H1 (cell line): Measurements from ENCODE around the gene TMEM154. TPM values are rescaled to one million over a fixed set of nuclear protein-coding genes. Genes with fewer than 3 reads are reported as not detected.

Experiments
- CTCF ChIA-PET: fragments of 300-600 bp; sonication (Branson Sonifier 250); formaldehyde crosslinking; loops from one replicate; lab custom pipeline; 2021; ENCODE audit not compliant: partially characterized antibody; lab: Charles Lee
- POLR2A ChIA-PET: fragments of 300-600 bp; sonication (Branson Sonifier 250); formaldehyde crosslinking; loops from one replicate; lab custom pipeline; 2021; ENCODE audit warnings: inconsistent platforms; ENCODE audit not compliant: partially characterized antibody; lab: Charles Lee
- DNase-seq, 2 experiments: peaks; one replicate each; pipeline versions ENCODE4 v3.0.0 to v3.0.0-alpha.2; 2010 to 2022; ENCODE audit warnings: low spot score in 2 of 2, low read depth in 1 of 2, mixed read lengths in 1 of 2
- FAIRE-seq: peaks from 2 replicates; lab custom pipeline; 2011; peaks lifted over from hg19 to GRCh38; lab: Jason Lieb, UNC
- H2AFZ ChIP-seq: 2 replicates; pipeline ENCODE4 v1.8.1; 2012; ENCODE audit warnings: low read length, inconsistent platforms
- H2AK5ac ChIP-seq: 2 replicates; pipeline ENCODE4 v1.6.1; 2013; ENCODE audit warnings: low read depth, low read length
- H2BK120ac ChIP-seq: replicated peaks from 2 replicates; pipeline ENCODE3; 2013; ENCODE audit warnings: low read depth, low read length, inconsistent platforms
- H2BK12ac ChIP-seq: 2 replicates; pipeline ENCODE4 v1.6.1; 2013; ENCODE audit warnings: low read depth, low read length
- H2BK15ac ChIP-seq: 2 replicates; pipeline ENCODE4 v1.6.1; 2013; ENCODE audit warnings: low read length
- H2BK20ac ChIP-seq: 2 replicates; pipeline ENCODE4 v1.6.1; 2013; ENCODE audit warnings: low read length
- H2BK5ac ChIP-seq: 2 replicates; pipeline ENCODE4 v1.6.1; 2013; ENCODE audit warnings: low read depth, low read length
- H3K14ac ChIP-seq: 2 replicates; pipeline ENCODE4 v1.6.1; 2013; ENCODE audit warnings: inconsistent platforms; ENCODE audit not compliant: insufficient read length
- H3K18ac ChIP-seq: 2 replicates; pipeline ENCODE4 v1.6.1; 2013; ENCODE audit warnings: low read length; ENCODE audit errors: extremely low read depth
- H3K23ac ChIP-seq: 2 replicates; pipeline ENCODE4 v1.6.1; 2013; ENCODE audit warnings: inconsistent platforms; ENCODE audit not compliant: insufficient read length
- H3K23me2 ChIP-seq: 2 replicates; pipeline ENCODE4 v1.6.1; 2013; ENCODE audit warnings: low read depth, low read length
- H3K27ac ChIP-seq: 2 replicates; pipeline ENCODE4 v1.6.1; 2011; ENCODE audit warnings: low read depth, low read length, inconsistent platforms
- H3K27me3 ChIP-seq, 4 experiments: replicated peaks in 1 of 4; 1 replicate in 1 of 4; 2 replicates in 3 of 4; pipeline versions ENCODE4 v1.6.1 to v1.8.1; 2011 to 2013; ENCODE audit warnings: low read length in 3 of 4, mild to moderate bottlenecking in 3 of 4, inconsistent platforms in 2 of 4, mixed read lengths in 2 of 4, moderate library complexity in 1 of 4; ENCODE audit not compliant: control insufficient read depth in 3 of 4, insufficient read depth in 3 of 4; ENCODE audit errors: extremely low read depth in 1 of 4
- H3K36me3 ChIP-seq, 4 experiments: 2 replicates each; pipeline versions ENCODE4 v1.6.1 to v1.8.1; 2011 to 2013; ENCODE audit warnings: mild to moderate bottlenecking in 4 of 4, low read length in 3 of 4, moderate library complexity in 2 of 4, control low read depth in 1 of 4, inconsistent platforms in 1 of 4; ENCODE audit not compliant: insufficient read depth in 4 of 4, control insufficient read depth in 2 of 4
- H3K4ac ChIP-seq: replicated peaks from 2 replicates; pipeline ENCODE3; 2013; ENCODE audit warnings: low read length, low read depth, mixed read lengths, inconsistent platforms; ENCODE audit not compliant: insufficient read length
- H3K4me1 ChIP-seq, 4 experiments: replicated peaks in 1 of 4; 1 replicate in 1 of 4; 2 replicates in 3 of 4; pipeline versions ENCODE4 v1.6.1 to v1.8.1; 2011 to 2013; ENCODE audit warnings: low read length in 3 of 4, inconsistent platforms in 2 of 4, mixed read lengths in 1 of 4; ENCODE audit not compliant: insufficient read depth in 4 of 4, control insufficient read depth in 3 of 4
- H3K4me2 ChIP-seq, 2 experiments: 2 replicates each; pipeline versions ENCODE4 v1.6.1 to v1.8.1; 2011 to 2013; ENCODE audit warnings: low read depth in 2 of 2, low read length in 2 of 2, control low read depth in 1 of 2, inconsistent platforms in 1 of 2, mild to moderate bottlenecking in 1 of 2; ENCODE audit not compliant: insufficient read depth in 1 of 2
- H3K4me3 ChIP-seq, 4 experiments: fragments of 200-600, 300-600 bp in 1 of 4; sonication (generic), shearing (Covaris generic), sonication (Bioruptor Twin) in 1 of 4; 2 replicates each; pipeline versions ENCODE4 v1.5.1 to v1.8.1; 2011 to 2016; ENCODE audit warnings: low read length in 4 of 4, low read depth in 3 of 4, control low read depth in 2 of 4, inconsistent platforms in 2 of 4, mild to moderate bottlenecking in 2 of 4, mixed read lengths in 1 of 4, moderate library complexity in 1 of 4; ENCODE audit not compliant: insufficient read depth in 2 of 4; ENCODE audit errors: extremely low read depth in 1 of 4
- H3K56ac ChIP-seq: replicated peaks from 2 replicates; pipeline ENCODE3; 2013; ENCODE audit warnings: low read depth, mild to moderate bottlenecking, mixed read lengths, low read length, inconsistent platforms; ENCODE audit not compliant: insufficient read length
- H3K79me1 ChIP-seq: 2 replicates; pipeline ENCODE4 v1.6.1; 2013; ENCODE audit warnings: low read depth, low read length, control low read depth
- H3K79me2 ChIP-seq, 2 experiments: 2 replicates each; pipeline versions ENCODE4 v1.6.1 to v1.8.1; 2012 to 2013; ENCODE audit warnings: low read length in 2 of 2, mild to moderate bottlenecking in 2 of 2, inconsistent platforms in 1 of 2; ENCODE audit not compliant: insufficient read depth in 2 of 2, control insufficient read depth in 1 of 2
- H3K9ac ChIP-seq, 4 experiments: replicated peaks in 1 of 4; 1 replicate in 1 of 4; 2 replicates in 3 of 4; pipeline versions ENCODE4 v1.6.1 to v1.8.1; 2011 to 2013; ENCODE audit warnings: low read depth in 3 of 4, low read length in 3 of 4, control low read depth in 2 of 4, mild to moderate bottlenecking in 2 of 4, moderate library complexity in 2 of 4, inconsistent platforms in 1 of 4; ENCODE audit errors: extremely low read depth in 1 of 4
- H3K9me3 ChIP-seq, 2 experiments: 2 replicates each; pipeline versions ENCODE4 v1.6.1 to v1.8.1; 2012 to 2013; ENCODE audit warnings: mild to moderate bottlenecking in 2 of 2, moderate library complexity in 2 of 2, control low read depth in 1 of 2, inconsistent platforms in 1 of 2, low read depth in 1 of 2, low read length in 1 of 2, mixed read lengths in 1 of 2; ENCODE audit not compliant: insufficient read depth in 2 of 2
- H4K20me1 ChIP-seq, 2 experiments: replicated peaks in 1 of 2; 2 replicates each; pipeline versions ENCODE3 to v1.8.1; 2011 to 2013; ENCODE audit warnings: inconsistent platforms in 2 of 2, low read length in 2 of 2, mild to moderate bottlenecking in 1 of 2; ENCODE audit not compliant: insufficient read depth in 2 of 2, control insufficient read depth in 1 of 2
- H4K5ac ChIP-seq: 2 replicates; pipeline ENCODE4 v1.6.1; 2013; ENCODE audit warnings: low read length, low read depth, mixed read lengths, inconsistent platforms; ENCODE audit not compliant: insufficient read length
- H4K8ac ChIP-seq: 2 replicates; pipeline ENCODE4 v1.8.0; 2013; ENCODE audit warnings: mild to moderate bottlenecking, moderate library complexity, low read length, inconsistent platforms; ENCODE audit not compliant: insufficient read depth; ENCODE audit errors: extremely low read depth
- H4K91ac ChIP-seq: replicated peaks from 2 replicates; pipeline ENCODE3; 2013; ENCODE audit warnings: low read length, mixed read lengths, inconsistent platforms; ENCODE audit not compliant: insufficient read length
- CBX8 ChIP-seq: fragments of 300-800, 300-1000 bp; sonication (generic); IDR thresholded peaks from 2 replicates; pipeline ENCODE4 v1.7.1; 2016; ENCODE audit warnings: low read depth, low read length, borderline replicate concordance
- KDM5A ChIP-seq: fragments of 200-600 bp; IDR thresholded peaks from 2 replicates; pipeline ENCODE4 v1.7.1; 2012; ENCODE audit warnings: mild to moderate bottlenecking, low read length, inconsistent platforms, mixed read lengths
- PHF8 ChIP-seq: fragments of 200-600 bp; sonication (generic); conservative IDR thresholded peaks from 2 replicates; pipeline ENCODE4 v1.7.1; 2012; ENCODE audit warnings: low read depth, mild to moderate bottlenecking, inconsistent platforms, low read length, moderate library complexity
- POLR2A ChIP-seq, 2 experiments: IDR thresholded peaks; 1 replicate in 1 of 2; 2 replicates in 1 of 2; pipeline ENCODE4 v1.6.1; 2011; ENCODE audit warnings: low read depth in 2 of 2, low read length in 2 of 2, mild to moderate bottlenecking in 2 of 2; ENCODE audit errors: control extremely low read depth in 1 of 2
- RAD21 ChIP-seq, 2 experiments: IDR thresholded peaks in 1 of 2; conservative IDR thresholded peaks in 1 of 2; 2 replicates each; pipeline ENCODE4 v1.6.1; 2011; ENCODE audit warnings: low read depth in 2 of 2, low read length in 2 of 2, improper control_type of control experiment in 1 of 2, inconsistent platforms in 1 of 2, mild to moderate bottlenecking in 1 of 2, moderate library complexity in 1 of 2
- RXRA ChIP-seq: IDR thresholded peaks from 2 replicates; pipeline ENCODE4 v1.6.1; 2011; ENCODE audit warnings: low read depth, mild to moderate bottlenecking, low read length, moderate library complexity; ENCODE audit not compliant: insufficient read depth
- SIN3A ChIP-seq, 2 experiments: IDR thresholded peaks in 1 of 2; conservative IDR thresholded peaks in 1 of 2; 2 replicates each; pipeline ENCODE4 v1.6.1; 2011 to 2012; ENCODE audit warnings: low read length in 2 of 2, improper control_type of control experiment in 1 of 2, low read depth in 1 of 2, mild to moderate bottlenecking in 1 of 2
- SP2 ChIP-seq: IDR thresholded peaks from 2 replicates; pipeline ENCODE4 v1.6.1; 2012; ENCODE audit warnings: mild to moderate bottlenecking, low read length, inconsistent platforms
- SP4 ChIP-seq: IDR thresholded peaks from 2 replicates; pipeline ENCODE4 v1.6.1; 2012; ENCODE audit warnings: low read length, inconsistent platforms
- SRF ChIP-seq: IDR thresholded peaks from 2 replicates; pipeline ENCODE4 v1.6.1; 2011; ENCODE audit warnings: mild to moderate bottlenecking, low read depth, low read length, moderate library complexity
- SUZ12 ChIP-seq: fragments of 200-600 bp; sonication (generic); IDR thresholded peaks from 2 replicates; pipeline ENCODE4 v1.6.1; 2012; ENCODE audit warnings: mild to moderate bottlenecking, inconsistent platforms, low read length, moderate library complexity, mixed read lengths
- ZNF274 ChIP-seq: IDR thresholded peaks from 2 replicates; pipeline ENCODE4 v1.7.0; 2012; ENCODE audit warnings: low read length, borderline replicate concordance; ENCODE audit errors: extremely low read depth
- WGBS, 2 experiments: shearing (Covaris generic) in 1 of 2; methylation state at CpG; one replicate each; pipeline versions ENCODE4 v1.1.6 to v1.1.7; 2013 to 2015; ENCODE audit warnings: low lambda C conversion rate in 2 of 2, mixed read lengths in 2 of 2, inconsistent platforms in 1 of 2, low coverage in 1 of 2, missing lambda C conversion rate in 1 of 2; ENCODE audit not compliant: insufficient replicate concordance in 2 of 2, insufficient coverage in 1 of 2, insufficient read length in 1 of 2; ENCODE audit errors: extremely low coverage in 1 of 2, missing lambda C conversion rate in 1 of 2; 5-methylcytosine and 5-hydroxymethylcytosine counted together
- polyA plus RNA-seq, 7 experiments: library from polyadenylated mRNA; depleted of rRNA in 3 of 7; stranded (reverse) in 5 of 7; unstranded in 2 of 7; fragments of >200 nt in 5 of 7; fragments of 200-250 nt in 2 of 7; gene quantifications; 1 replicate in 5 of 7; 2 replicates in 1 of 7; 4 replicates in 1 of 7; pipeline versions ENCODE4 v1.2.1 to v1.2.3, GENCODE V29; 2011 to 2013; ENCODE audit warnings: missing spikeins in 2 of 7, mixed read lengths in 2 of 7
- total RNA-seq: library from RNA; stranded (reverse); fragmentation: NEBNext Ultra II Directional; extraction: Animal tissue kit (Norgen Biotek cat#: 25700); gene quantifications from 2 replicates; pipeline ENCODE4 v1.2.1, GENCODE V29; 2021

Gene TMEM154
- total and polyA plus RNA-seq, 2 of the 8 experiments (the other 6 are each of a cell fraction or from before 2014, with no cell fraction given), result 0.33 to 1.2 TPM

GRCh38 chr4:152591876-152592275 is 87.9 kb downstream of the TMEM154 start:
- no peaks in the 10 kb centered on the region; the same call in 1 of the 2 replicates for H3K23me2 ChIP-seq
- DNase-seq (no peak), FAIRE-seq (no peak)
- no peak overlapping the region for H4K5ac ChIP-seq
- H3K27ac ChIP-seq, result no peak overlapping the region
- H3K4ac ChIP-seq, result no peak overlapping the region
- no peak overlapping the region for H3K23ac ChIP-seq
- no peak overlapping the region for H4K91ac ChIP-seq
- H4K8ac ChIP-seq, result no peak overlapping the region
- no peak overlapping the region for H3K14ac ChIP-seq
- H2BK5ac ChIP-seq, result no peak overlapping the region
- H2AK5ac ChIP-seq, result no peak overlapping the region
- no peak overlapping the region for H3K9ac ChIP-seq
- H2BK20ac ChIP-seq, result no peak overlapping the region
- 86% methylated on average over 6 of the region's 6 CpGs; no CpG with 5 or more reads in 1 of the 2 experiments for WGBS, 2 experiments
- H3K79me2 ChIP-seq, result no peaks in the 10 kb centered on the region
- H2AFZ ChIP-seq, result peak overlapping the region; percentile 98; the same call in 1 of the 2 replicates
- H3K18ac ChIP-seq, result no peak overlapping the region
- H3K36me3 ChIP-seq, result no peaks in the 10 kb centered on the region
- peak overlapping the region in 1 of 4 experiments; percentile 43; a peak in 3 of 8 replicates for H3K4me3 ChIP-seq
- H2BK12ac ChIP-seq, result no peak overlapping the region
- H3K79me1 ChIP-seq, result no peaks in the 10 kb centered on the region
- H2BK15ac ChIP-seq, result no peak overlapping the region
- no peak for TF ChIP-seq SP4
- no peak for TF ChIP-seq SRF
- no peak for TF ChIP-seq SUZ12
- TF ChIP-seq ZNF274, result no peak
- TF ChIP-seq RXRA, result no peak
- no peak for TF ChIP-seq CBX8
- TF ChIP-seq SP2, result no peak
- TF ChIP-seq PHF8, result no peak
- TF ChIP-seq KDM5A, result no peak
- no peak for TF ChIP-seq SIN3A (conservative IDR thresholded peaks at IDR 0.05 in 1 of 2, IDR thresholded peaks at IDR 0.05 in 1 of 2; ENCODE audit: low read depth in 1 of 2, low read length in 2 of 2)
- no peak for TF ChIP-seq RAD21 (IDR thresholded peaks at IDR 0.05 in 1 of 2, conservative IDR thresholded peaks at IDR 0.05 in 1 of 2; ENCODE audit: low read depth in 2 of 2, low read length in 2 of 2)
- no peak for TF ChIP-seq POLR2A (IDR thresholded peaks at IDR 0.05; ENCODE audit: control extremely low read depth in 1 of 2, low read depth in 2 of 2, low read length in 2 of 2)
- H3K4me1 ChIP-seq, result peaks cover 0 to 2% (median 0%) of the 10 kb centered on the region in 4 experiments; a peak in 2 of 7 replicates
- H3K27me3 ChIP-seq, result no peaks in the 10 kb centered on the region; a peak in 1 of 7 replicates
- no peaks in the 10 kb centered on the region for H4K20me1 ChIP-seq
- ChIA-PET CTCF (interaction anchor here (0.5 to 3.1 kb wide), 6 partner anchors 12 to 183 kb away, joined by 3 to 23 read pairs (median 5); no protein-coding TSS in a partner anchor), POLR2A (no interaction called here)
- no peak overlapping the region for H3K56ac ChIP-seq
- no peaks in the 10 kb centered on the region; a peak in 1 of 4 replicates for H3K9me3 ChIP-seq
- H2BK120ac ChIP-seq, result no peak overlapping the region
- peak overlapping the region; percentile 62 to 69; a peak in 3 of 4 replicates for H3K4me2 ChIP-seq
